K562 (cell line): Measurements from ENCODE around the gene MYADML2. TPM values are rescaled to one million over a fixed set of nuclear protein-coding genes. Genes with fewer than 3 reads are reported as not detected.

Source experiments
- ATAC-seq: fragments of 200-7000 bp; cut with Tn5 transposase; 3 replicates; pipeline ENCODE4 v1.9.1; 2020; ENCODE audit warnings: moderate library complexity
- BruUV-seq: library from RNA; stranded (reverse); fragments of 400-500 nt; replicated peaks from 2 replicates; lab custom pipeline; 2021; lab: Mats Ljungman, UMichigan
- CTCF ChIA-PET: fragments of 300-600 bp; formaldehyde crosslinking; extraction: SDS; loops from one replicate; lab custom pipeline; 2021; ENCODE audit warnings: low intra/inter-chr PET ratio; lab: Yijun Ruan, JAX
- POLR2A ChIA-PET: fragments of 300-600, 350-650 bp; sonication (Branson Sonifier 250); formaldehyde crosslinking; extraction: SDS; loops from one replicate; lab custom pipeline; 2021; ENCODE audit warnings: antibody characterized with exemption, inconsistent platforms; lab: Yijun Ruan, JAX
- DNase-seq, 4 experiments: peaks; one replicate each; pipeline versions ENCODE4 v3.0.0 to v3.0.0-alpha.2; 2011 to 2018; ENCODE audit warnings: low spot score in 3 of 4, mixed read lengths in 3 of 4; ENCODE audit errors: extremely low read depth in 1 of 4
- FAIRE-seq: peaks from 2 replicates; lab custom pipeline; 2011; peaks lifted over from hg19 to GRCh38; lab: Jason Lieb, UNC
- H2AFZ ChIP-seq: 2 replicates; pipeline ENCODE4 v1.6.0; 2011; ENCODE audit warnings: low read depth, low read length, control low read depth, inconsistent platforms
- H3K27ac ChIP-seq: fragments of 200-600 bp; 3 replicates; pipeline ENCODE4 v1.8.0; 2011; ENCODE audit warnings: low read depth, mild to moderate bottlenecking, control low read depth, inconsistent platforms, low read length, moderate library complexity, mixed read lengths; ENCODE audit errors: extremely low read depth
- H3K27me3 ChIP-seq, 2 experiments: fragments of 300-600 bp in 1 of 2; 2 replicates in 1 of 2; 3 replicates in 1 of 2; pipeline versions ENCODE4 v1.6.0 to v1.8.0; 2011; ENCODE audit warnings: inconsistent platforms in 2 of 2, low read length in 2 of 2, mild to moderate bottlenecking in 1 of 2, mixed read lengths in 1 of 2, moderate library complexity in 1 of 2; ENCODE audit not compliant: control insufficient read depth in 2 of 2, insufficient read depth in 2 of 2
- H3K36me3 ChIP-seq: fragments of 300-600 bp; 3 replicates; pipeline ENCODE4 v1.8.0; 2011; ENCODE audit warnings: mild to moderate bottlenecking, low read length, inconsistent platforms; ENCODE audit not compliant: control insufficient read depth, insufficient read depth
- H3K4me1 ChIP-seq, 2 experiments: fragments of 200-600 bp in 1 of 2; replicated peaks in 1 of 2; 2 replicates in 1 of 2; 3 replicates in 1 of 2; pipeline versions ENCODE4 v1.5.1 to v1.8.0; 2011; ENCODE audit warnings: inconsistent platforms in 2 of 2, low read length in 2 of 2, mild to moderate bottlenecking in 1 of 2, mixed read lengths in 1 of 2, moderate library complexity in 1 of 2; ENCODE audit not compliant: control insufficient read depth in 2 of 2, insufficient read depth in 2 of 2
- H3K4me2 ChIP-seq: 2 replicates; pipeline ENCODE4 v1.6.1; 2011; ENCODE audit warnings: low read length, control low read depth, inconsistent platforms, mixed read lengths; ENCODE audit not compliant: insufficient read depth
- H3K4me3 ChIP-seq: fragments of 200-600 bp; sonication (generic), shearing (Covaris generic); 2 replicates; pipeline ENCODE4 v1.5.1; 2016; ENCODE audit warnings: control low read depth, inconsistent platforms
- H3K79me2 ChIP-seq: fragments of 200-600 bp; 3 replicates; pipeline ENCODE4 v1.8.0; 2011; ENCODE audit warnings: low read length, inconsistent platforms; ENCODE audit not compliant: control insufficient read depth, insufficient read depth
- H3K9ac ChIP-seq, 2 experiments: 2 replicates each; pipeline versions ENCODE4 v1.6.0 to v1.6.1; 2011; ENCODE audit warnings: low read depth in 2 of 2, low read length in 2 of 2, control low read depth in 1 of 2, inconsistent platforms in 1 of 2, mild to moderate bottlenecking in 1 of 2, mixed read lengths in 1 of 2; ENCODE audit not compliant: insufficient read depth in 1 of 2
- H3K9me1 ChIP-seq: one replicate; pipeline ENCODE4 v1.6.0; 2011; ENCODE audit warnings: inconsistent platforms, mild to moderate bottlenecking, low read length, moderate library complexity; ENCODE audit not compliant: control insufficient read depth, insufficient read depth
- H3K9me3 ChIP-seq: replicated peaks from 2 replicates; pipeline ENCODE4 v1.5.1; 2011; ENCODE audit warnings: low read depth, low read length, inconsistent platforms; ENCODE audit not compliant: control insufficient read depth, insufficient read depth
- H4K20me1 ChIP-seq: replicated peaks from 2 replicates; pipeline ENCODE4 v1.6.1; 2011; ENCODE audit warnings: low read length, inconsistent platforms, mixed read lengths; ENCODE audit not compliant: control insufficient read depth, insufficient read depth
- FIP1L1 ChIP-seq: fragments of 200-400 bp; formaldehyde crosslinking; IDR thresholded peaks from 2 replicates; pipeline ENCODE4 v1.6.1; 2018; ENCODE audit warnings: mild to moderate bottlenecking, low read depth, low read length; ENCODE audit not compliant: poor library complexity, severe bottlenecking
- HNRNPL ChIP-seq: fragments of 200-400 bp; formaldehyde crosslinking; IDR thresholded peaks from 2 replicates; pipeline ENCODE4 v1.6.1; 2017; ENCODE audit warnings: low read depth, mild to moderate bottlenecking, low read length
- L3MBTL2 ChIP-seq: fragments of 450-650 bp; IDR thresholded peaks from 2 replicates; pipeline ENCODE4 v1.6.1; 2016; ENCODE audit warnings: mild to moderate bottlenecking, moderate library complexity
- SRSF3 ChIP-seq: fragments of 200-400 bp; formaldehyde crosslinking; IDR thresholded peaks from 2 replicates; pipeline ENCODE4 v1.6.1; 2016; ENCODE audit warnings: mild to moderate bottlenecking, low read length, moderate library complexity; ENCODE audit not compliant: insufficient read depth
- SUPT5H ChIP-seq: fragments of 450-650 bp; IDR thresholded peaks from 2 replicates; pipeline ENCODE4 v1.6.1; 2016
- ZBTB9 ChIP-seq: fragments of 450-650 bp; formaldehyde crosslinking; IDR thresholded peaks from 2 replicates; pipeline ENCODE4 v1.4.0; 2020; ENCODE audit warnings: mild to moderate bottlenecking, moderate library complexity
- WGBS: fragments of 100-300 bp; shearing (Covaris generic); methylation state at CpG from one replicate; pipeline ENCODE4 v1.1.6; 2016; ENCODE audit warnings: low coverage, mixed read lengths; ENCODE audit not compliant: insufficient coverage; ENCODE audit errors: missing lambda C conversion rate; 5-methylcytosine and 5-hydroxymethylcytosine counted together
- in situ Hi-C: fragments of 300-500 bp; cut with MboI; formaldehyde crosslinking; loops from 4 replicates; pipeline ENCODE4 v1.15.0; 2018; ENCODE audit warnings: inconsistent platforms, mixed read lengths
- intact Hi-C: fragments of 100-400 bp; cut with micrococcal nuclease; formaldehyde crosslinking; loops from 2 replicates; pipeline ENCODE4 v1.14.2; 2022
- polyA plus RNA-seq, 8 experiments: library from polyadenylated mRNA; depleted of rRNA in 4 of 8; stranded (reverse) in 5 of 8; unstranded in 3 of 8; fragments of >200 nt; fragmentation: Nextera tagmentation in 2 of 8; fragmentation: Illumina TruSeq in 1 of 8; extraction: Ambion mirVana in 2 of 8; extraction: Trizol in 1 of 8; gene quantifications; 2 replicates each; pipeline versions ENCODE4 v1.2.1 to v1.2.3, GENCODE V29; 2011 to 2014; ENCODE audit warnings: inconsistent platforms in 1 of 8, missing spikeins in 1 of 8
- total RNA-seq, 7 experiments: library from RNA; depleted of rRNA in 6 of 7; stranded (reverse); fragments of >200 nt in 6 of 7; fragmentation: Illumina TruSeq in 2 of 7; extraction: Trizol in 2 of 7; gene quantifications; 2 replicates each; pipeline versions ENCODE4 v1.2.1 to v1.2.3, GENCODE V29; 2011 to 2021; ENCODE audit warnings: low replicate concordance in 1 of 7

The MYADML2 gene
- total and polyA plus RNA-seq, 9 of the 15 experiments (the other 6 are each of a cell fraction or from before 2014, with no cell fraction given) = not detected

GRCh38 chr17:81940538-81941483, 6.2 kb downstream of the MYADML2 start (continued):
- no peak for TF ChIP-seq SRSF3
- peak; percentile 79; the same call in 1 of the 2 replicates for TF ChIP-seq ZBTB9 (CRISPR knock-in tag)
- no peak for TF ChIP-seq L3MBTL2

GRCh38 chr17:81939881-81940385, 7.1 kb downstream of the MYADML2 start:
- 73% methylated on average over 16 of the region's 21 CpGs for WGBS
- CTCF ChIA-PET = no interaction called here

More at GRCh38 chr17:81939881-81940385, 7.1 kb downstream of the MYADML2 start:
- no TSS peak for BruUV-seq
- Histone ChIP-seq H3K79me2 (peaks cover 21% of the 10 kb centered on the region), H4K20me1 (no peaks in the 10 kb centered on the region; the same call in 1 of the 2 replicates), H3K36me3 (peaks cover 11% of the 10 kb centered on the region; the same call in 2 of the 3 replicates), H3K27me3 (no peaks in the 10 kb centered on the region), H3K9me1 (peaks cover 4% of the 10 kb centered on the region), H3K4me2 (no peak overlapping the region), H3K27ac (no peak overlapping the region), H3K9ac (no peak overlapping the region; a peak in 1 of 4 replicates), H3K9me3 (no peaks in the 10 kb centered on the region), H3K4me1 (peaks cover 11 to 69% of the 10 kb centered on the region in 2 experiments; a peak in 4 of 5 replicates), H2AFZ (no peak overlapping the region), H3K4me3 (no peak overlapping the region)
- FAIRE-seq (no peak), ATAC-seq (no peak), DNase-seq (no peak)
- POLR2A ChIA-PET = interaction anchor here (0.6 to 1.3 kb wide), 4 partner anchors 11 to 438 kb away, joined by 3 read pairs; partner anchors contain the start of gene MAFG
- TF ChIP-seq FIP1L1 = peak; percentile 5
- TF ChIP-seq SUPT5H = no peak
- TF ChIP-seq HNRNPL = peak; percentile 82; the same call in 1 of the 2 replicates
- intact Hi-C loops = no loop called here
- in situ Hi-C loops = no loop called here
